Upper lobe of right lung (tissue), 1 donor: ENCODE data around the gene ABL2. TPM values are rescaled to one million over a fixed set of nuclear protein-coding genes. Genes with fewer than 3 reads are reported as not detected.
A peak's percentile ranks its signal among the peaks of the same experiment; 100 is the strongest.

ENCODE experiments used
- ATAC-seq: fragments of 200-7000 bp; cut with Tn5 transposase; one replicate; pipeline ENCODE4 v1.9.1; 2020; ENCODE audit warnings: mild to moderate bottlenecking, moderate library complexity
- DNase-seq: peaks from one replicate; pipeline ENCODE4 v3.0.0-alpha.2; 2020
- H3K27ac ChIP-seq: fragments of 200-600 bp; one replicate; pipeline ENCODE4 v1.8.0; 2022
- H3K27me3 ChIP-seq: fragments of 200-600 bp; one replicate; pipeline ENCODE4 v1.8.0; 2022; ENCODE audit warnings: mild to moderate bottlenecking
- H3K36me3 ChIP-seq: fragments of 200-600 bp; one replicate; pipeline ENCODE4 v1.8.0; 2022
- H3K4me1 ChIP-seq: fragments of 200-600 bp; one replicate; pipeline ENCODE4 v1.8.0; 2022
- H3K4me3 ChIP-seq: fragments of 200-600 bp; one replicate; pipeline ENCODE4 v1.8.0; 2022; ENCODE audit warnings: mild to moderate bottlenecking
- H3K9me3 ChIP-seq: fragments of 200-600 bp; one replicate; pipeline ENCODE4 v1.8.0; 2022
- CTCF ChIP-seq: fragments of 200-600 bp; IDR thresholded peaks from one replicate; pipeline ENCODE4 v1.8.0; 2022; ENCODE audit warnings: antibody characterized with exemption
- intact Hi-C: fragments of 100-400 bp; cut with DNase I; formaldehyde crosslinking; loops from one replicate; pipeline ENCODE4 v1.11.0; 2022
- total RNA-seq: library from RNA; stranded (reverse); fragmentation: NEBNext Ultra II Directional; extraction: Animal tissue kit (Norgen Biotek cat#: 25700); gene quantifications from one replicate; pipeline ENCODE4 v1.2.1, GENCODE V29; 2021
- donor health status: DM: no; HTN: yes; CAD: no; lungs with severe emphysema.

The ABL2 gene
- total RNA-seq, 1 donor from 2014 or later = 32.7 TPM

- Histone ChIP-seq H3K9me3 (no peaks in the 10 kb centered on the region), H3K27me3 (no peaks in the 10 kb centered on the region), H3K27ac (peak overlapping the region; percentile 70), H3K36me3 (peaks cover 7% of the 10 kb centered on the region), H3K4me3 (peak overlapping the region; percentile 23), H3K4me1 (peaks cover 11% of the 10 kb centered on the region)
- intact Hi-C loops = no loop called here
- no peak for TF ChIP-seq CTCF
- DNase-seq (no peak), ATAC-seq (peak; percentile 89)
Observed at GRCh38 chr1:179129702-179130473, 99.6 kb downstream of the ABL2 start.

GRCh38 chr1:179128520-179128919 lies 101.0 kb downstream of the ABL2 start:
- H3K27ac ChIP-seq = no peak overlapping the region
- DNase-seq (no peak), ATAC-seq (peak; percentile 31)
- no peaks in the 10 kb centered on the region for H3K27me3 ChIP-seq
- H3K4me3 ChIP-seq = no peak overlapping the region
- H3K9me3 ChIP-seq = no peaks in the 10 kb centered on the region
- intact Hi-C loops = no loop called here
- peaks cover 11% of the 10 kb centered on the region for H3K4me1 ChIP-seq
- no peak for TF ChIP-seq CTCF
- peaks cover 7% of the 10 kb centered on the region for H3K36me3 ChIP-seq

DNA sequence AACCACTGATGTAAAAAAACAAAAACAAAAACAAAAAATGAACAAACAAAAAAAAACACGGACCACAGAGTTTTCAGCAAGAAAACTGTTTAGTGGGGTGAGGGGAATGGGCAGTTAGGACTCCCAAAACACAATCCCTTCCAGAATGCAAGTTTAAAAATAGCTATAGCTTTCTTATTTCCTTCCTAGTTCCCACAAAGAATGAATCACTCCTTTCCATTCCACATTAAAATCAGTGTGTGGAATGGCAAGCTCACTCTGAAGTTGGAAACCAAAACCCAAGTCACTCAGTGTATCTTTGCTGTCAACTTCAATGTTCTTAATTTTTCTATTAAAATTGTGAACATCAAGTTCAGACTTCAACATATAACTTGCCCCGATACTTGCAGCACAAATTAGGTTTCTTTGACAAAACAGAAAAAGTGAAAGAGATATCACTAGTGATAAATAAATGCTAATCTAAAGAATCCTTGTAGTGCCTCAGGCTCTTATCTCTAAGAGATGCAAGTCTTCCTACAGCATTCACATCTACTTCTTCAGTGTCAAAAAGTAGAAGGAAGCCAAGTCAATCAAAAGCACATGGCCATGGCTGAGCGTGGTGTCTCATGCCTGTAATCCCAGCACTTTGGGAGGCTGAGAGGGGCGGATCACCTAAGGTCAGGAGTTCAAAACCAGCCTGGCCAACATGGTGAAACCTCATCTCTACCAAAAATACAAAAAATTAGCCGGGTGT lies 102.1 kb downstream of the ABL2 start:
- Histone ChIP-seq H3K4me1 (peaks cover 11% of the 10 kb centered on the region), H3K36me3 (peaks cover 7% of the 10 kb centered on the region), H3K9me3 (no peaks in the 10 kb centered on the region), H3K4me3 (no peak overlapping the region), H3K27me3 (no peaks in the 10 kb centered on the region), H3K27ac (no peak overlapping the region)
- DNase-seq (no peak), ATAC-seq (no peak)
- no peak for TF ChIP-seq CTCF
- intact Hi-C loops = no loop called here

DNA sequence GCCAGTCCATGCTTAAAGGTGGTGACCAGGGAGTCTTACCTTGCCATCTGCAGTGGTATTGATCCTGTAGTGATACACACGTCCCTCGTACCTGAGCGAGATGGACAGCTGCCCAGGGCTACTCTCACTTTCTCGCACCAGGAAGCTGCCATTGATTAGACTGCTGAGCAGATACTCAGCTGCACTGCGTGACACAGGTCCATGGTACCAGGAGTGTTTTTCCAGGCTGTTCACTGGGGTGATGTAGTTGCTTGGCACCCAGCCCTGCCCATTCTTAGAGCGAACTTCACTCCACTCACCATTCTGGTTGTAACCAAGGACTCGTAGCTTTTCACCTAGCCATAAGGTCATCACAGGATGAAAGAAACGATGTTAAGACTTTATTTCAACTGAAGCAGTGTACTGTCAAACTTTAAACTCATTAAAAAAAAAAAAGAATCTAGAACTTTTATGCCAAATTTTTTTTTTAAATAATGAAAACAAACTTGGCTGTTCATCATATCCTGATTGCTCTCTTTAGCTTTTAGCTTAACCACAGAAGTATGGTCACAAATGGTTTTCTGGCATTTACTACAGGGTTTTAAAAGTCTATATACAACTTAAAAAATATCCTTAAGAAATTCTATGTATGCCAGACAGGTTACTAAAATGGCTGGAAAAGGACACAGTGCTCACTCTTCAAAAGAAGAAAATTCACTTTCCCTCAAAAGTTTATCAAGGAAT lies 103.0 kb downstream of the ABL2 start:
- TF ChIP-seq CTCF = no peak
- peaks cover 8% of the 10 kb centered on the region for H3K36me3 ChIP-seq
- intact Hi-C loops = no loop called here
- no peak for DNase-seq
- H3K4me3 ChIP-seq = no peak overlapping the region
- no peak overlapping the region for H3K27ac ChIP-seq
- H3K27me3 ChIP-seq = no peaks in the 10 kb centered on the region
- H3K4me1 ChIP-seq = peaks cover 11% of the 10 kb centered on the region
- H3K9me3 ChIP-seq = no peaks in the 10 kb centered on the region
- peak; percentile 66 for ATAC-seq

DNA sequence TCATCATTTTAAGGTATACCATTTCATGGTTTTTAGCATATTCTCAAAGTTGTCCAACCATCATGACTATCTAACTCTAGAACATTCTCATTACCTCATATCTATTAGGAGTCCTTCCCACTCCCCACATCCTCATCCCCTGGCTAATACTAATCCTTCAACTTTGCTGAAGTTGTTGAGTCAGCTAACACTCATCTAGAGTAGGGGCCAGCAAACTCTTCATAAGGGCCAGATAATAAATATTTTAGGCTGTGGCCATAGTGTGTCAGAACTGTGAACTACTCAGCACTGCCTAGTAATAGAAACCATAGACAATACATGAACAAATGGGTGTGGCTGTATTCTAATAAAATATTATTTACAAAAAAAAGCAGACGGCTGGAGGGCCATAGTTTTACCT lies 104.6 kb downstream of the ABL2 start:
- Histone ChIP-seq H3K4me1 (peaks cover 9% of the 10 kb centered on the region), H3K36me3 (peaks cover 23% of the 10 kb centered on the region), H3K27ac (no peak overlapping the region), H3K9me3 (no peaks in the 10 kb centered on the region), H3K27me3 (no peaks in the 10 kb centered on the region), H3K4me3 (no peak overlapping the region)
- no peak for TF ChIP-seq CTCF
- intact Hi-C loops = no loop called here
- ATAC-seq (no peak), DNase-seq (no peak)
